ENCODE measurements around the gene UBE2QL1. TPM values are rescaled to one million over a fixed set of nuclear protein-coding genes. Genes with fewer than 3 reads are reported as not detected.

UBE2QL1 gene
- total RNA-seq, 4 donors from 2014 or later, result 0.72 to 5.0 (median 2.4) TPM

- TF ChIP-seq CTCF (IDR thresholded peaks at IDR 0.05), result no peak
- ATAC-seq (ENCODE audit: low FRiP score) (no peak), DNase-seq (ENCODE audit: low spot score) (no peak)
These were observed 19.4 kb downstream of the UBE2QL1 start for GRCh38 chr5:6468104-6468503.

GRCh38 chr5:6468870-6469269, 20.2 kb downstream of the UBE2QL1 start:
- ATAC-seq (ENCODE audit: low FRiP score) (no peak), DNase-seq (ENCODE audit: low spot score) (no peak)
- TF ChIP-seq CTCF (IDR thresholded peaks at IDR 0.05), result no peak

GRCh38 chr5:6469836-6470235, 21.2 kb downstream of the UBE2QL1 start:
- ATAC-seq (ENCODE audit: low FRiP score) (no peak), DNase-seq (ENCODE audit: low spot score) (no peak)

GRCh38 chr5:6470672-6471071, 22.0 kb downstream of the UBE2QL1 start:
- no peak for ATAC-seq (ENCODE audit: low FRiP score)
- DNase-seq (ENCODE audit: low spot score), result no peak
- no peak for TF ChIP-seq CTCF (IDR thresholded peaks at IDR 0.05)

More at GRCh38 chr5:6469836-6470235, 21.2 kb downstream of the UBE2QL1 start:
- no peak for TF ChIP-seq CTCF (IDR thresholded peaks at IDR 0.05)

GRCh38 chr5:6471252-6471651, 22.6 kb downstream of the UBE2QL1 start:
- DNase-seq (ENCODE audit: low spot score), result no peak
- no peak for TF ChIP-seq CTCF (IDR thresholded peaks at IDR 0.05)

GRCh38 chr5:6472792-6473191, 24.1 kb downstream of the UBE2QL1 start:
- no peak for ATAC-seq (ENCODE audit: low FRiP score)
- no peak for TF ChIP-seq CTCF (IDR thresholded peaks at IDR 0.05)
- no peak for DNase-seq (ENCODE audit: low spot score)

More at GRCh38 chr5:6471252-6471651, 22.6 kb downstream of the UBE2QL1 start:
- no peak for ATAC-seq (ENCODE audit: low FRiP score)

- ATAC-seq (ENCODE audit: low FRiP score) (no peak), DNase-seq (ENCODE audit: low spot score) (no peak)
- no peak for TF ChIP-seq CTCF (IDR thresholded peaks at IDR 0.05)
These were observed 24.6 kb downstream of the UBE2QL1 start for GRCh38 chr5:6473284-6473683.
